HG03439 (cell line): ENCODE measurements around the gene DRAXIN.

ENCODE experiments used
- ATAC-seq: cut with Tn5 transposase; IDR thresholded peaks from one replicate; pipeline ENCODE4 v1.9.1; 2021; ENCODE audit warnings: mild to moderate bottlenecking, moderate library complexity; ENCODE audit not compliant: unreplicated experiment

The DRAXIN gene

DNA sequence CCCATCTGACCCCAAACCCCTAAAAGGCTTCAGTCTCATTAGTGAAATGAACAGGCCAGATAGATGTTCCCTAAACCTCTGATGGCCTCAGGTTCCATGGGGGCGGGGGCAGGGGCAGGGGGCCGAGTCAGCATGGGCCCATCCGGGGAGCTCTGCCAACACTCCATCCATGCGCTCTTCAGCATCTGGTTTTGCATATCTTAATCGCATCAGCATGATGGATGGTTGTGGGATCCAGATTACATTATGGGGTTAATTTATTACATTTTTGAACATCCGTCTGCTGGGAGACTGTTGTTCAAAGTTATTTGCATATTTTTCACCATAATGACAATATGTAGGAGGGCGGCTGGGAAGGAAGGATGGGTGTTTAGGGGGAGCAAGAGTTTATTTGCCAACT is 7.4 kb upstream of the DRAXIN start:
- ATAC-seq = no peak

DNA sequence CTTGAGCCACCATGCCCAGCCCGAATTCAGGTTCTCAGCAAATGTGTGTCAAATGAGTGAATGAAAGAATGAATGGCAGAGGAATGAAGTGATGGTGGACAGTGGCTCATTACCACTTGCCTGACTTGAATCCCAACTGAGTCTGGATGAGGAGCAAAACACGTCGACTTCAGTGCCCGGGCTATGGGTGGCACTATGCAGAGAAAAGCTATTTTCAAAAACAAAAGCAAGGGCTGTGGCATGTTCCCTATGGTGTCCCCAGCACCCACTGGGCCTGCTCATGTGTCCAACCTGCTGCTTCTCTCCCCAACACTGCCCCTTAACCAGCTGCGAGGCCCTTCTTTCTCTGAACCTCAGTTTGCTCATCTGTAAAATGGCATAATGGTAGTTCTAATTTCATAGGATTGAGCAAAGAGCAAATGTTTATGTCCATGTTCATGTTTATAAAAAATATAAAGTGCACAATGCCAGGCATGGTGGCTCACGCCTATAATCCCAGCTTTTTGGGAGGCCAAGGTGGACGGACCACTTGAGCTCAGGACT is 6.2 kb upstream of the DRAXIN start:
- no peak for ATAC-seq

DNA sequence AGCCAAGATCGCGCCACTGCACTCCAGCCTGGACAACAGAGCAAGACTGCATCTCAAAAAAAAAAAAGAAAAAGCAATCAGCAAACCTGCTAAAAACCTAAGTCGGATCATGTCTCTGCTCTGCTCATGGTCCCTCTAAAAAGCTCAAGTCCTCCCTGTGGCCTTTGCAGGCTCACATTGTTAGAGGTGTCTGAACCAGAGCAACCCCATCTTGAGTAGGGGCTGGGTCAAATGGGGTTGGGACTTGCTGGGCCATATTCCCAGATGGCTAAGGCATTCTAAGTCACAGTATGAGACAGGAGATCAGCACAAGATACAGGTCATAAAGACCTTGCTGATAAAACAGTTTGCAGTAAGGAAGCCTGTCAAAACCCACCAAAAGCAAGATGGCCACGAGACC is 3.0 kb upstream of the DRAXIN start:
- ATAC-seq = no peak

DNA sequence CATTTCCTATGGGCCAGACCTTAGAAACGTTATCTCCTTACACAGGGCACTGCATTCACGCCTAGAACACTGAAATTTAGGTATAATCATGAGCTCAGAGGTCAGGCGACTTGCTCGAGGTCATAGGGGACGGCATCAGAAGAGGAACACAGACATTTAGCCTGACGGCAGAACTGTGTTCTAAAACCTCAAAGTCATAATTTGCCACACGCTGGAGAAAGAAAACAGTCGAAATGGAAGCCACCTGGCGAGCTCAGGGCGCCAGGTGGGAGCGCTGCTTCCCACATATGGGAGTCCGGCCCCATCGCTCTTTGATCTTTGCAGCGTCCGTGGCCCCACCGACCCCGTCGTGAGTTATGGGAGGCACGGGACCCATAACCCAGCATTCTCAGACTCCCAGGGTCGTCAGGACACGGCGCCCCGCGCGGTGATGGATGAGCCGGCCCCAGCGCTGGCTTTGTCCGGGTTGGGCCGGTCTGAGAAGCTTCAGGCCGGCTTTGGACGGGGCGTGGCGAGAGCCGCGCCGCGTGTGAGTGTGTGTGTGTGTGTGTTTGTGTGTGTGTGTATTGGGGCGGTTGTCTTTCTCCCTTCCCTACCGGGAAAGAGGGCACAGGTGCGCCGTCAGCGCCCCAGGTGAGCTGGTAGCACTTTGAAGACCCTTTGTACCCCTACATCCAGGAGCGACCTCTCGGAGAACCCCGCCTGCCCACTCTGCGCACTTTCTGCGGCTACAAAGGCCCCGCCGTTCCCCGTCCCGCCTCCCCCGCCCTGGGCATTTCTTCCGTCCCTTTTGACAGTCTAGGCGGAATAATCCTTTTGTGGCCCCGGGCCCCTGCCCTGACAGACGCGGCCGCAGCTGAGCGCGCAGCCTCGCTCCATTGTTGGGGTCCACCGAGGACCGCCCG is 861 bp upstream of the DRAXIN start:
- no peak for ATAC-seq

DNA sequence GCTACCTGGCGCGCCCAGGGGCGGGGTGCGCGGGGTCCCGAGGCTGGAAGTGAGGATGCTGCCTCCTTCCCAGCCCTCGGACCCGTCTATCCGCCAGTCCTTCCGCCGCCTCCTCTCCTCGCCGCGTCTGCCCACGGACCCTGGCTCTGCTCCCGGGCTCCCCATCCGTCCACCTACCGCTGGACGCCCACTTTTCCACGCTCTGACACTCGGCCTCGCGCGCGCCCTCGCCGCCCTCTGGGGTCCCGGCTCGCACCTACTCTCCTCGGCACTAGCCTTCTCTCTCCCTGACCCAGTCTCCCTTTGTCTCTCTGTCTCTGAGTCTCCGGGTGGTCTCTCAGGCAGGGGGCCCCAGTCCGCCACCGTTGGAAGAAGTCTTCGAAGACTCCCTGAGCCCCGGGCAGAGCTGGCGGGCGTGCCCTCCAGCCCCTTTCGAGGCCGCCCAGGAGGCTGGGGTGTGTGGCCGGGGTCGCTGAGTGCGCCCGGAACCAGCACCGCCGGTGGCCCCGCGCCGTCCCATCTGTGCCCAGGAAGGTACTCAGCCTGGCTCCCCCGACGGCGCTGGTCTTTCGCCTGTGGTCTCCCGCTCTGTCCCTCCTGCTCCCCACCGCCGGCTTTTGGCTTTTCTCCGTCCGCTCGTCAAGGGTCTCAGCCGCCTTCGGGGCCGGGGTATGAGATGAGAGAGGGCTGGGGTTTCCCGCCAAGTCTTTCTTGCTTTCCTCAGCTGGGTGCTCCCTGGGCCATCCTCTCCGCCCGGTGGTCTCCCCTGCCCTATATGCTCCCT is 610 bp downstream of the DRAXIN start:
- ATAC-seq = no peak

DNA sequence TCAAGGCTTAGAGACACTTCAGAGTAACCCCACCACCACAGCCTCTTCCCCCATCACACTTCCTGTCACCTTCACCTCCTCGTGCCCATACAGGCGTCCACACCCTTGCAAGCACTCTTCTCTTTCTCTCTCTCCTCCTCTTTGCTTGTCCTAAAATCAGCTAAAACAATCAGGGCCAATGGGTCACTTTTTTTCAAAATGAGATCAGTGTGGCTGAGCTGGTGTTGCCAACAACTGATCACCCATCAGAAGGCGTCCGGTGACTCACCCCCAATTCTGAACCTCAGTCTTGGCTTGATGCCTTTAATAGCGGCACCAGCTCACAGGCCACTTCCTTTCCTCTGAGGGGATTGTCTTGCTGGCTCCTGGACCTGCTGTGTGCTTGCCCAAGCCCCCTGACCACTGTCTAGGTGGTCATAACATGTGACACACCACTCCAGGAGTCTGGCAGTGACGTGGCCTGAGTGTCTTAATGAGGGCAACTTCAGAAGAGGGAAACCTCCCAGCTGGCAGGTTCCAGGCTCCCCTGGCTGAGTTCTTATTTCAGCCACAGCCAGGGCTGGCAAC is 1.6 kb downstream of the DRAXIN start:
- no peak for ATAC-seq

DNA sequence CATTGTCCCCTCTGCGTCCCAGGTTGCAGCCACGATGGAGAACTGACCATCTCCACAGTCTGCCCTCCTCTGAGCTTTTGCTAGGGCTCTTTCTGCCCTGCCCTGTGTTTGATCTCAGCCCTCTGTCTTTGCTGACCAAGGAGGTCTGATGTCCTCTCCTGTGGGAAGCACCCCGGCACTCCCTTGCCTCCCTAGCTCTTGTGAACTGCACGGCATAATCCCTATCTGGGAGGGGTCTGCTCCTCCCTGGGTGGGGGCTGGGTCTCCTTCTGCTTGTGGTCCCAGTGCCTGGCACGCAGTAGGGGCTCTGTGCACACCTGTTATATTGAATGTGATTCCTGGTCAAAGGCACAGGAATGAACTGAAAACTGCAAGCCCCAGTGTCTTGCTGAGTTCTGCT is 2.4 kb downstream of the DRAXIN start:
- no peak for ATAC-seq

DNA sequence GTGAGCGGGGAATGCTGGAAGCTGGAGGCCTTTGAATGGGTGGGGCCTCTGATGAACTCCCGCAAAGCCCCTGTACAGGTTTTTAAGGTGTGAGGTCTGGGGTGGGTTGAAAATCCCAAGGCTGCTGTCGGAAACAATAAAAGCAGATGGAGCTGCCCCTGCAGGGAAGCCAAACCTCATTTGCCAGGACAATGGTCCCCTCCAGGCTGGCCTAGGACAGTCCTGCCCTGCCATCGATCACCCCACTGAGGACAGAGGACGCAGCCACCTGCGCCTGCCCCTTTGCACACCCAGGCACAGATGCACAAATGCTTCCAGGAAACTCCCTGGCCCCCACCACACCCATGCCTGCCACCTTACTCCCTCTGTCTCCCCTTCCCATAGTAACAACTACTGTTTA is 4.4 kb downstream of the DRAXIN start:
- no peak for ATAC-seq

DNA sequence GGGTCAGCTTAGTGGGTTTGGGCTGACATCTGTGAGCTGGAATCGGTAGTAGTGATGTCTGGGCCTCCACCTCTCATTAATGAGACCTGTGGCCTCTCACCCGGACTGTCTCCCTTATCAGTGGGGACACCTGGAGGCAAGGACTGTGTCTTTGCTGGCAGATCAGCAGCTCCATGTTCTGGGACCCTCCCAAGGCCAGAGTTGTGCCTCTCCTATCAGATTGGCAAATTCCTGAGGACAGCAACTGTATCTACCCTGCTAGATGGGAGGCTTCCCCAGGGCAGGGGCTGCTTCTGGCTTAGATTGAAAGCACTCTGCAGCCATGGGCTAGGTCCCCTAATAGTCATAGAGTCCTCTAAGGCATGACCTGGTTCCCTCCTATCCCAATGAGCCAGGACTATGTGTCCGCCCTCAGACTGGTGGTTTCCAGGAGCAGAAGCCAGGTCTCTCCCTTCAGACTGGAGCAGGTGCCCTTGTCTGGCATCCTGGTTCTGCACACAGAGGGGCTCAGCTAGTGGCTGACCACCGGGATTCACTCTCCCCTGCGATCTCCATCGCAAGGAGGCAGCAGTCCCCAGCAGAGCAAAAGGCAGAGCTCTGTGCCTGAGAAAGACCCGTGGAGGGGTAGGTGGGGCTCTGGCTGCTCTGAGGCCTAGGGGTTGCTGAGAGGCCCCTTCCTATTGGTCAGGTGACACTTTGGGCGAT is 5.8 kb downstream of the DRAXIN start:
- ATAC-seq = no peak

DNA sequence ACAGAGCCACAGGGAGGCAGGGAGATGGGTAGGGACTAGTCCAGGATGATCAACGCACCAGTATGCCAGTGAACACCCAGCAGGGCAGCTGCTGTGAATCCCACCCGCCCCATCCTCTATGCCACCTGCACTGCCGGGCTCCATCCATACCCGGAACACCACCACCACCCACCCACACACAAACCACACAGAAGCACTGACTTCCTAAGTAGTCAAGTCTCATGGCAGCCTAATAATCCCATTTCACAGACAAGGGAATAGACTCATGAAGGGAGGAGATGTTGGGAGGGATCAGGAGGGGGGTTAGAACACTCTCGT is 6.3 kb downstream of the DRAXIN start:
- ATAC-seq = no peak

DNA sequence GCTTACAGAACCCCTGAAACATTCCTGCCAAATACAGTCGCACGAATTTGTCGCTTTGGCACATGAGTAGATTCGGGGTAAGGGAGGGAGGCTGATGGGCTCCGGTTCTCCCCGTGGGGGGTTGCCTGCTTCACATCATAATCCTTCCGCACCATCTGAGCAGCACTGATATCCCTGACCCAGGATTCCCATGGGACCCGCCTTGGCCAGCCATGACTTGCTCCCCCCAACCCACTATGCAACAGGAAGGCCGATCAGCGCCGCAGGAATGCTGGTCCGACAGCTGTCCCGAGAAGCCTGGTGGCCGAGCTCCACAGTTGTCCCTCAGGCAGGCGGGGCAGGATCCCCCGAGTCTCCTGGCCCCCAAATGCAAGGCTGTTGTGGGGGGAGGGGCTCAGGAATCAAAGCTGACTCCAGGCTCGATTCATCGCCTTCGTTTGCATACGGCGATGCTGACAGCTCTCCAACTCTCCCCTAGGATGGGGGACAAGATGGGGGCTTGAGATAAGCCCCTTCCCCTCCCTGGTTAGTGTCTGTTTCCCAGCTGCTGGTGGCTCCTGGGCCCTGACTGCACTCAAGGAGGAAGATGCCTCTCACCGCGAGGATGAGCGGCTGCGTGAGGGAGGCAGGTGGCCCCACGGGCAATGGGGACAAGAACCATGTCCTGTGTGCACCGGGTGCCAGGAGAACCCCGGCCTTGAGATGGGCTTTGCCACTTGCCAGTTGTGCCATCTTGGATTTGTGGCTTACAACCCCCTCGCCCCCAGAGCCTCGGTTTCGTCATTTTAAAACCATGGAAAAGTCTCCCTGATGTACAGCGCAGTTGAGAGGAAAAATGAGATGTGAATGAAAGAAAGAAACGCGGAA is 9.3 kb downstream of the DRAXIN start:
- ATAC-seq = no peak

DNA sequence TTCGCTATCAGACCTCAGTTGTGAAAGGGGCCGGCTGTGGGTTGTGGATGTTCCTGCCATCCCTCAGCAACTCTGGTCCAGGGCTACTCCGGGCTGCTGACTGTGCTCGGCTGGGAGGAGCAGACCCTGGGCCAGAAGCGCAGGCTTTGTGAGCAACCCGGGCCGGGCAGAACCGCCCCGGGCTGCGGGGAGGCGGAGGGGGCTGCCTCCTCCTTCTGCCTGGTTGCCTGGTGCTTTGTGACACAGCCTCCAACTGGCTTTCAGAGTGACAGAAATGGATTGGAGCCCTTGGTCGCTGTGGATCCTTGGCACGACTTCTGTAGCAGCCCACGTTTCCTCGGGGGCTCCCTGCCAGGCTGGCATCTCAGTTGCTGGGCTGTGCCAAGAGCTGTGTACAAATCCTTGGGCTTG is 10.0 kb downstream of the DRAXIN start:
- no peak for ATAC-seq

DNA sequence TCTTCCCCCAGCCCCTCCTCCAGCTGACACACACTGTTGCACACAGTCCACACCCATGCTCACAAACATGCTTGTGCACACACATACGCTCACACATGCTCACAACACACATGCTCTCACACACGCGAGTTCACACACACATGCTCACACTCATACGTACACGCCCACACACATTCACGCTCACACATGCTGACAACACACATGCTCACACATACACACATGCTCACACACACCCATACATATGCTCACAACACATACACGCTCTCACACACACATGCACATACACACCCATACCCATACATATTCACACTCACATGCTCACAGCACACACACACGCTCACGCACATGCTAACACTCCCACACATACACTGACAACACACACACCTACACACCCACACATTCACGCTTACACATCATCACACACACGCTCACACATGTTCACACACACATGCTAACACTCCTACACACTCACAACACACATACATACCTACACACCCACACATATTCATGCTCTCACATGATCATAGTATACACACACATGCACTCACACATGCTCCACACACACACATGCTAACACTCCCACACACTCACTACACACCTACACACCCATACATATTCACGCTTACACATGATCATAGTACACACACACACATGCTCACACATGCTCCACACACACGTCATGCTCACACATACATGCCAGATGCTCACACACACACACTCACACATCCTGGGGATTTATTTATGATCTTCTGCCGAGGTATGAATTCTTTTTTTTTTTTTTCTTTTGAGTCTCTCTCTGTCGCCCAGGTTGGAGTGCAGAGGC is 10.7 kb downstream of the DRAXIN start:
- no peak for ATAC-seq

DNA sequence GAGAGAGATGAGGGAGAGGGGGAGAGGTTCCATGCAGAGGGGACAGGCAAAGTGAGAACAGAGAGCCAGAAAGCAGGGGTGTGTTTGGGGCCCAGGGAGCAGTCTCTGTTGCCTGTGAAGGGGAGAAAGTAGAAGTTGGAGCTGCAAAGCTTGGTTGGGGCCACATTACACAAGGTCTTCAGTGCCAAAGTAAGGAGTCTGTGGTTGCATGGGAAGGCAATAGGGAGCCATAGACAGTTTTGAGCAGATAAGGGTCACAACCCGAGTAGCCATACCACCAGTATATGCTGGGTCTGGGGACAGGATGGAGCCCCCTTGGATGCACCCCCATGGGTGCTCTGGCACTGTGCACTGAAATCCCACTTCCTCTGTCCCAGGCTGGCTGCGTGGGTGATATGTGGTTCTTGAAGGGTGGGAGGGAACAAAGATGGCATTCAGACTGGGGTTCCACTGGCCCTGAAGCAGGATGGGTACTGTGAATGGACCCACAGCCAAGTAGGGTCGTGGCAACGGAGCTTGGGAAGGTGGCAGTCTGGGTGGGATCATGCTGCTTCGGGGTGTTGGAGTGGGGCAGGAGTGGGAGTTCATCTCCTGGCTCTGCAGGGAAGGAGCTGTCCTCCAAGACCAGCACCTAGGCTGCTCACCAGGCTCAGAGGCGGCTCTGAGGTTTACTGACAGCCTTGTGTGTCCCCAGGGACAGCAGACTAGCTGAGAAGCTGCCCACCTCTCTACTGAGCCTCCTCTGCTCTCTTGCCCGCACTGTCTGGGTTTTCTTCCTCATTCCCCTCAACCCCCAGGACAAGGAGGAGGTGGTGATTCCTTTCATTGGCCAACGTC is 12.1 kb downstream of the DRAXIN start:
- ATAC-seq = no peak

DNA sequence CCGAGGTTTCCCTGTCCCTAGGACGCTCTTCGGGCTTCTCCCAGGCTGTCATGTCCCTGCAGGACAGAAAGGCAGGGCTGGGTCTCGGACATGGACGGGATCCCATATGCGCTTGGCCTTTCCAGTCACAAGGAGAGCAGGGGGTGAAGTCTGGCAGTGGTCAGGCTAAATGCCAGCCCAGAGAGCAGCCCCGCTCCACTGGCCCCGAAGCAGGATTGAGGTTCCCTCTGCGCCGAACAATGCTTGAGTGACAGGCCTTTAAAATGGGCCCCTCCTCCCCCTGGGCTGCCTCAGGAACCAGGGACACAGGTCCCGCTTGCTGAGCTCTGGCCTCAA is 12.7 kb downstream of the DRAXIN start:
- no peak for ATAC-seq

DNA sequence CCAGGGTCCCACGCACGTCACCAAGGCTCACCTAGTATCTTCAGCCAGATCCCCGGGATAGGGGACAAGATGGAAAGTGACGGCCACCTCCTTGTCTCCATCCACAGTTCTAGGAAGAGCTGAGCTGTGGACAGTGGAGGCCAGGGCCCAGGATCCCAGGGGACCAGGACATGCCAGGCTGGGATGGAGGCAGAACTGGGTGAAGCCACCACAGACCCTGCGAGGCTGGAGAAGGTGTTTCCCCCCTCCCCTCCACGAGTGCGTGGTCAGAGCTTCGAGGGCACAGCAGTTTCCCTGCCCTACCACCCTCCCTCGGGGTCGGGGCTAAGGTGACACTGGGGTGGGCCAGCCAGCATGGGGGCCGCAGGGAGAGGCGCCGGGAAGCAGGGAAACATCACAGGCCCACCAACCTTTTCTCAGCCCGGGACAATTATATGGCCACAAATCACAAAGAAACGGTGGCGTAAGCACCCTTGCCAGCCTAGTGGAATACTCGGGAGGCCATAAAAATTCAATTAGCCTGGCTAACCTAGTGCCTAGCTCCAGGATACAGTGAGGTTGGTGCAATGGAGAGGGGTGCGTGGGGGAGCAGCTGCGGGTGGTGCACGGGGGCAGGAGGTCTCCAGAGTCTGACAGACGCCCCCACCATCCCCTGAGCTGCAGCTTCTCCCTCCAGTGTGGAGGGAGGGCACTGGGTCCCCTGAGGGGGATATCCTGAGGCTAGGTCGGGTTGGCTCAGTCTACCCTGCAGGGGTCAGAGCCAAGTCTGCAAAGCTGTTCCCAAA is 13.4 kb downstream of the DRAXIN start:
- no peak for ATAC-seq

DNA sequence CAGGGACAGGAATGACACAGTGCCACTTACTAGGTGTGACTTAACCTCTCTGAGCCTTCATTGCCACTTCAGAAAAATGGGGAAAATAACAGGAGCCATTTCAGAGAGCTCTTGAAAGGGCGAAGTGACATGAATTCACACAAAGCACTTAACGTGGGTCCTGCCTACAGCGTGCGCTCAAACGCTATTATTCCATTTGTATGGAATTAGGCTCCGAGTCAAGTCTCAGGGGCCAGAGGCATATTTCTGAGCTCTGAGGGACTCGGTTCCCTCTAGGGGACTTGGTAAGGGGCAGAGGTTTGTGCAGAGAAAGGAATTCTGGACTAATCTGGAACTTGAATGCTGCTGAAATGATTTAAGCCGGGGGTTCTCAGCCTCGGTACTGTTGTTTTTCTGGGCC is 14.1 kb downstream of the DRAXIN start:
- no peak for ATAC-seq

DNA sequence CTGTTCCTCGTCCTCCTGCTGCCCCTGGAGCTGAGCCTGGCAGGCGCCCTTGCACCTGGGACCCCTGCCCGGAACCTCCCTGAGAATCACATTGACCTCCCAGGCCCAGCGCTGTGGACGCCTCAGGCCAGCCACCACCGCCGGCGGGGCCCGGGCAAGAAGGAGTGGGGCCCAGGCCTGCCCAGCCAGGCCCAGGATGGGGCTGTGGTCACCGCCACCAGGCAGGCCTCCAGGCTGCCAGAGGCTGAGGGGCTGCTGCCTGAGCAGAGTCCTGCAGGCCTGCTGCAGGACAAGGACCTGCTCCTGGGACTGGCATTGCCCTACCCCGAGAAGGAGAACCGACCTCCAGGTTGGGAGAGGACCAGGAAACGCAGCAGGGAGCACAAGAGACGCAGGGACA is 14.8 kb downstream of the DRAXIN start:
- ATAC-seq = no peak
